PFSK-1 (cell line): ENCODE measurements around the gene PRX.
A peak's percentile ranks its signal among the peaks of the same experiment; 100 is the strongest.

Source experiments
- FOXP2 ChIP-seq: optimal IDR thresholded peaks from 2 replicates; pipeline ENCODE3; 2011; ENCODE audit warnings: borderline replicate concordance, control low read depth, inconsistent platforms; ENCODE audit not compliant: insufficient read depth; ENCODE audit errors: extremely low read length, extremely low read depth
- POLR2AphosphoS5 ChIP-seq: IDR thresholded peaks from 2 replicates; pipeline ENCODE4 v1.6.1; 2012; ENCODE audit warnings: low read depth, mild to moderate bottlenecking, control low read depth, low read length, moderate library complexity
- REST ChIP-seq, 2 experiments: IDR thresholded peaks; 2 replicates each; pipeline versions ENCODE4 v1.6.1 to v1.8.0; 2011 to 2012; ENCODE audit warnings: low read depth in 2 of 2, low read length in 2 of 2, control low read depth in 1 of 2, inconsistent platforms in 1 of 2, mild to moderate bottlenecking in 1 of 2, moderate library complexity in 1 of 2; ENCODE audit not compliant: insufficient read depth in 1 of 2
- SIN3A ChIP-seq: IDR thresholded peaks from 2 replicates; pipeline ENCODE4 v1.6.1; 2012; ENCODE audit warnings: mild to moderate bottlenecking, low read length, moderate library complexity, borderline replicate concordance; ENCODE audit not compliant: insufficient read depth

DNA sequence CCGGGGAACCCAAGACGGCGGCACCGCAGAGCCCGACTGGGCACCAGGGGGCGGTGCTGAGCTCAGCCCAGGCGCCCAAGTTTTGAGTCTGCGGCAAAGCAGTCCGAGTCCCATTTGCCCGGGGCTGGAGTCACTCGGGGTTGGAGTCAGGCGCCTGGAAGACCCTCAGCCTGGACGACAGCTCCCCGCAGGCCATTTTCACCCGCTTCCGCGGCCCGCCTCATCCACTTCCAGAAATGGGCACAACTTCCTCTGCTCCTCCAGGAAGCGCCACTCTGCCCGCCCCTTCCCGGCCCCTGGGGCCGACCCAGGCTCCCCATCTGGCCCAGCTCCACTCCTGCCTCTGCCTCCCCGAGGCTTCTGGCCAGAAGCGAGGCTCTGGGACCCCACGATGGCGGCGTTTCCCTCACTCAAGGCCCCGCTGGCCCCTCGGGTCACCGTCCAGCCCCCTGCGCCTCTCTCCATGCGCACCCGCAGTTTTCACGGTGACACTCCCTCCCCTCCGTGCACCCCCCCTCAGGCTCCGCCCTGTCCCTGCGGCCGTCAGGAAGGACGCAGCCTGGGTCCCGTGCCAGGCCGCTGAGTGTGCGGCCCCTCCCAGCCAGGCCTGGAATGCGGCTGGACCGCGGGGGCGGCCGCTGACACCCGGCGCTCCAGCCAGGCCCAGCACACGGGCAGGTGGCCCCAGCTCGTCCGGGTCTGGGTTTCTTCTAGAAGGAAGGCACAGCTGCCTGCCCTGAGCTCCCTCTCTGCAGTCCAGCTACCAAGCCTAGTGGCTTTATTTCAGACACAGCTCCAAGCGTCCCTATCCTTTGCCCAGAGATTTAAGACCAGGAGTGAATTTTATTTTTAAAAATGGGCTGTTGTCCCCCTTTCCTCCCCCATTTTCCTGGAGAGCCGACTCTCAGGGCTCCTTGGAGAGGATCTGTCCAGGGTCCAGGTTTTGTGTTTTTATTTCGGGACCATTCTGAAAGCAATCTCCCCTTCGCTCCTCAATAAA is 7.9 kb upstream of the PRX start:
- TF ChIP-seq POLR2AphosphoS5 (peak; percentile 83), FOXP2 (peak; percentile 97), SIN3A (no peak; the same call in 1 of the 2 replicates), REST (IDR thresholded peaks at IDR 0.05; ENCODE audit: insufficient read depth in 1 of 2, low read depth in 2 of 2, low read length in 2 of 2) (0 out of 4 replicates have a peak, but pooled peaks of 1 of the 2 experiments have one; percentile 12)
